Inferior parietal cortex (tissue), 1 donor: ENCODE measurements around the gene RADIL.

ENCODE experiments used
- DNase-seq: peaks from one replicate; pipeline ENCODE4 v3.0.0-alpha.2; 2016; ENCODE audit errors: extremely low spot score

RADIL gene

DNA sequence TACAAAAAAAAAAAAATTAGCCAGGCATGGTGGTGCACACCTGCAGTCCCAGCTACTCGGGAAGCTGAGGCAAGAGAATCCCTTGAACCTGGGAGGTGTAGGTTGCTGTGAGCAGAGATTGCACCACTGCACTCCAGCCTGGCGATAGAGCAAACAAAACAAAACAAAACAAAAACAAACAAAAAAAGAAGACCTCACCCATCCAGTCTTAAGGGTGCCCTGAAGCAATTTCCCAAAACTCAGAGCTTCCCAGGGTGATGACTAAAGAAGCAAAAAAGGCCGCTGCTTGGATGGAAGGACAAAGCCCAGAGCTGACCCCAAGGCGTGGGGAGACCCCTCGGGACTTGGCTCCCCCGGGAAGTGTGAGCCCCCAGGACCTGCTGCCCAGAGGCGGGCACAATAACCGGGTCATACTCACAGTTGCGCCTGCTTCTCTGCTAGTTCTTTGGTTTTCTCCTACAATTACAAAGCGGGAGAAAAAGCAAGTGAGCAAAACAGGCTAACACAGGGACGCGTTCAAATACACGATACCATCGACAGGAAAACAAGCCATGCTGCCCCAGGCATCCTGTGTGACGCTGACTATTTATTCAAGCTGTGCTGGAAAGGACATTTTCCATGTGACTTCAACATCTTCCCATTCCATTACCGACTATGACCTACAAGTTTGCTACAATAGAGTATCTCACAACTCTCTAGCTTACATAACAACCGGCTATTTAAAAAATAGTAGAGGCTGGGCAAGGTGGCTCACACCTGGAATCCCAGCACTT is 51.6 kb downstream of the RADIL start:
- no peak for DNase-seq

DNA sequence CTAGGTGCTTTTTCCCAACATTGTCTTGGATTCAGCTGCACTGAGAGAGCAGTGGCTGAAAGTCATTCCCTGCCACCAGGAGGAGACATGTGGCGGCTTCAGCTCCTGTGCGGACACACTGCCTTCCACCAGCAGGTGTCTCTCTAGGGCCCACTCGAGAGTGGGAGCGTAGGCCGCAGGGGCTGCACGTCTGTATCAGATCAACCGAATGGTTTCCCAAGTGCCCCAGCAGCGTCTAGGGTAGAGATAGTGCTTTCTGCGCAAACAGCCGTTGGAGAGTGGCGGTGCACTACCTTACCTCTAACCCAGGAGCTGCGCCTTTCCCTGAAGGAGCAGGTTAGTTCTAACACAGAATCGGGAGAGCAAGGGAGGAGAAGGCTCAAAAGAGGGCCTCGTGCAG is 53.3 kb downstream of the RADIL start:
- DNase-seq: peak; percentile 47

DNA sequence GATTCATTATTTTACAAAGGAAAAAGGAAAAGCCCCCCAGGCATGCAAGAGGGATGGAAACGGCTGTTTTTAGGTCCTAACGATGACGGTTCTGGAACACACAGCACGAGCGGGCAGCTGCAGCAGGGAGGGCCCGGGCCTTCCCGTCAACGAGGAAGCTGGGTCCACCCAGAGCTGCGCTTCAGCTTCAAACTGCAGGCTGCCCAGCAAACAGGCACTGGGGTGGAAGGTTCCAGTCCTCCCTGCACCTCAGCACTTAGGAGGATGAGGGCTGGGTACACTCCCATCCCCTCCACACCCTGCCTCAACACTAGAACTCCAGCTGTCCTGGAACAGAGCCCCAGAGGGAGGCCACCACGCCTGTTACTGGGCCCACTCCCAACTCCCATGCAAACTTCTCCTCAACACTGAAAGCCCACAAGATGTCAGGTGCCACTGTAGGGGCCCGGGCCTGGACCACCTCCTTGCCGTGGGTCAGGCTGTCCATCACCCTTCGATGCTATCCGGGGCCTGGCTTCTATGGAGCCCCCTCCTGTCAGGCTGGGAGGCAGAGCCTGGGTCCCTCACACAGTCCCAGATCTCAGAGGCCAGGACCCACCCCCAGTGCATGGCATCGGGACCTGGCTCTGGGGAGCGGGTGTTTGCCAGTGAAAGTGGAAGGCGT is 54.7 kb downstream of the RADIL start:
- no peak for DNase-seq

DNA sequence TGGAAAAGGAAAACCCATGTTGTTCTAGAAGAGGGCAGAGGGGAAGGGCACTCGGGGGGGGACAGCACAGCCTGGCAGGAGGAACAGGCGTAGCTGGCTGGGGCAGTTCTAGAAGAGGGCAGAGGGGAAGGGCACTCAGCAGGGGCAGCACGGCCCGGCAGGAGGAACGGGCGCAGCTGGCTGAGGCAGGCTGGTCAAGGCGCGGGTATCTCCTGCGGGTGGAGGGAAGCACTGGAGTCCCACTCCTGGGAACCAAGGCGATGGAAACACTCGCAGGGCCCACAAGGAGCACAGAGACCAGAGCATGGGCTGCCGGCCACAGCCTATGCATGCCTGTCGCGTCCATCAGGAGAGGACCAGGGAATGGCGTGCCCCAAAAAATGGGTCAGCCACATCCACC is 58.4 kb downstream of the RADIL start:
- no peak for DNase-seq

DNA sequence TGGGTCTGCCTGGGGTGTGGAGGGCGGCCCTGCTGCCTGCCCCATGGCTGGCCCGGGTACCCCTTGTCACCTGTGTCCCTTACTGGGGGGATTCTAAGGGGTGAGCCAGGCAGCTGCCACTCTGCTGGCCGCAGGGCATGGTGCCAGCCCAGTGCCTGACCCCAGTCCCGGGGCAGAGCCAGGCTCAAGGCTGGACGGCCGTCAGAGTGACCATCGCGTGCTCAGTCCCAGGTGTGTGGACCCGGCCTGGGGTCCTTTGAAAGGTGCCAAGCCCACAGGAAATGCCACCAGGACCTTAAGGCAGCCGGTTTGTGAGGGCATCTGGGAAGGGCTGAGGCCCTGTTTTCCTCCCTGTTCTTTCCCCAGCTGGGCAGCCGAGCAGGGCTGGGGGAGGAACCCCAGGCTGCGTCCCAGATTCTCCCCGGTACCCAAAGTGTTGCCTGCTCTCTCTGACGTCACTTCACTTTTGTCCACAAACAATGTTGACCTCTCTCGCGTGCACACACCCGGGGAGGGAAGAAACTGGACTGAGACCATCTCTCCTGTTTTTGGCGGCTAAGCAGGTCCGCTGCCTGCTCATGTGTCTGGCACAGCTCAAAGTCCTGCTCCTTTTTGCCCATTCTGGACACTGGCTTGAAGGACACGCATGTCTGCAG is 59.3 kb downstream of the RADIL start:
- no peak for DNase-seq

DNA sequence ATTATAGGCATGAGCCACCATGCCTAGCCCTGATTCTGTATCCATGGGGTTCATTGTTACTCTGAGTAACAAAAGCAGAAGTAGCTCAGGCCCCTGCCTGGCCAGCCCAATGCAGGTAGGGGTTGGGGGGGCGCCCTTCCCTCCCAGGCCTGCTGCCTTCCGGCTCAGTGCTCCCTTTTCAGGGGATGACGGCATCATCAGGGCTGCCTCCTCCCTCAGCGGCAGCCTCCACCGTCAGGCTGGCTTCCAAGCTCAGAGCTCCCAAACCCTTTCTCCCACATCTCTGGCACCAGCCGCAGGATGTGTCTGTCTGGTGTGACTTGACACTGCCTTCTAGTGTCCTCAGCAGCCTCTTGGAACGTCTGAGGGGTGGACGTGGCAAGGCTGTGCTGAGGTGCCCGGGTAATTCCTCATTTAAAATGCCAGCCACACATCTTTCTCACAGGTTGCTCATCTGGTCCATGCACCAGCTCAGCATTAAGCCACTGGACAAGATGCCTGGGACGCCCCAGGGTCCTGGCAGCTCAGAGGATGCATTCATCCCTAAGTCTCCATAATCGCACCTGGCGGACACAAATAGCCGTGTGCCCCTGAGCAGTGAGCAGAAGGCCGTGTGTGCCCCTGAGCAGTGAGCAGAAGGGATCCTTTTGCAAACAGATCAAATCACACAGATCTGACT is 59.9 kb downstream of the RADIL start:
- DNase-seq: no peak

DNA sequence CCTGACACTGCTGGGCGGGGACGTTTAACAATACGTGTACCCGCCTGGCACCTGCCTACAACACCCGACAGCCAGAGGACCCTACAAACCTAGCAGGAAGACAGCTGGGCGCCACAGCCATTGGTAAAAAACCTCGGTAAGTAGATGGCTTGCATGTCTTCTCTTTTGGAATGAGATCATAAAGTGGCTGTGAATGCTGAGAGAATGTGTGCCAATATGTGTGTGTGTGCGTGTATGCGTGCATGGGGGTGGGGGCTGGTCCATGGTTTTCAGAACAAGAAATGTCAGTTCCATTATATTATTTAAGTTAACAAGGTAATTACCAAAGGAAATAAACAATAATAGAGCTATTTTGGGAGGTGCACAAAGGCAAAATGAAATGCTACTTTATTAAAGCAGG is 60.8 kb downstream of the RADIL start:
- no peak for DNase-seq

DNA sequence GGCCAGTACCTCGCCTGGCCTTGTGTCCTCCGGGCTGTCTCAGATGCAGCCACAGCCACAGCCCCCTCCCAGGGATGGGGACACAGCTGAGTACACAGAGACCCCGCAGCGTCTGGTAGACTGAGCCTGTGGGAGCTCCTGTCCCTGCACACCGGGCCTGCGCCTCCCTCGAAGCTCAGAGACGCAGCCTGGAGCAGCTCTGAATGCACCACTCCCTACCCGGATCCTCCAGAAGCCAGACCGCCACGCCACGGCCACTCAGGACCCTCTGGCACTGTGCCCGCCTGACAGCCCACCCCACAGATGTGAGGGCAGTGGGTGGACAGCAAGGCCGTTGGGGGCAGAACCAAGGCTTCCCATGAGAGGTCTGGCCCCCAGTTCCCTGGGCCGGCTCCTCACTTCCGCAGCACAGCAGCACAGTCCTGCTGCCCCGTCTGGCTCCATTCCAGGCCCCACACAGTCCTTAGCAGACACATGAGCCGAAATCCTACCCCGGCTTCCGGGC is 62.5 kb downstream of the RADIL start:
- DNase-seq: no peak

DNA sequence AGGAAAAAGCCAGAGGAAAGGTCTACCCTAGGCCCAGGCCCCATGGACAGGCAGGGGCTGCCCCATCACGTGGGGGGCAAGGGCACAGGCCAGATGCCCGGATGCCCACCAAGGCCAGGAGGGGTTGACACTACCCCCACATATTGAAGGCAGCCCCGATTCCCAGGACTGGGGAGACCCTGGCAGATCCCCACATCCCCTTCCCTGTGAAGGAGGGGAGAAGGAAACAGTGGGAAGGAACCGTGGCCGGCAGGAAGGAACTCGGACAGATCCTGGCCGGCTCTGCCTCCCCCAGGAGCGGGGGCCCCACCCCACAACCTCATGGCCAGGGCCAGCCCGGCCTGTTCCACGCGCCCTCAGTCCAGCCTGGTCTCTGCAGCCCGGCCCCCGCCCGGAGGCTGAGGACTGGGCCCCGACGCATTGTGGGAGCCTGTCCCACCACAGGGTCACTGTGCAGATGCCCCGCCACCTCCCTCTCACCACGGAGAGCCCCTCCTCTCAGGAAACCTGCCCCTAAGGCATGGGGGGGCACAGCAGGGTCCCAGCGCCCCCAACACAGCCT is 63.0 kb downstream of the RADIL start:
- no peak for DNase-seq

DNA sequence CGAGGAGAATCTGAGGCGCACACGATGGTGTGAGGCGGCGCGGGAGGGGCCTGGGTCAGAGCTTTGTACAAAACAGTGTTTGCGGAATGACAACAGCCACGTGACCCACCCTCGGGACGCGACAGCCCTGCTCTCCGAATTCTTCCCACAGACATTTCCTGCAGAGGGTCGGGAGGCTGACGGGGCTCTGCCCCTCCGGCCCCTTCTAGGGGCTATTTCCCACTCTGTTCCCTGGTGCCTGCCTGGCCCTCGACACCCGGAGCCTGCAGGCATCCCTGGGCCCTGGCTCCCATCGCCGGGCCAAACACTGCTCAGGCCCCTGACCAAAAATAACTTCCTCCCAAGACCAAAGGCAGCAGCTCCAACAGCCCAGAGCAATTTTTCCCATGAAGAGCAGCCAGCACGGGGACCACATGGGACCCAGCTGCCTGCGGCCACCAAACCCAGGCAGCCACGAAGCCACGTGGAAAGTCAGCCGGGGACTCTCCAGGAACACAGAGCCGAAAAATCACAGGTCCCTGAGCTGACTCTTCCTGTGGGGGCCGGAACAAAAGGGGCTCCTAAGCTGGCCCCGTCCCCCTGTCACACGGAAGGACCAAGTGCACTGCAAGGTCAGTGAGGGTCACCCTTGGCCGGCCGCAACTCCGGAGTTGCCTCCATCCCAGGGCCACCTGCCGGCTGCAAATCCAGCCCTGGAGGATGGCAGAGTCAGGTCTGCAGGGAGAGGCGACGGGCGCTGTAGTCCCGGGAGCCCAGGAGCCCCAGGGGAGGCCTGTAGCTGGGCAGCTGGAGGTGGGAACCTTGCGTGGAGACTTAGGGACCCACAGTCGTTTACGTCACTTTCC is 63.7 kb downstream of the RADIL start:
- no peak for DNase-seq

DNA sequence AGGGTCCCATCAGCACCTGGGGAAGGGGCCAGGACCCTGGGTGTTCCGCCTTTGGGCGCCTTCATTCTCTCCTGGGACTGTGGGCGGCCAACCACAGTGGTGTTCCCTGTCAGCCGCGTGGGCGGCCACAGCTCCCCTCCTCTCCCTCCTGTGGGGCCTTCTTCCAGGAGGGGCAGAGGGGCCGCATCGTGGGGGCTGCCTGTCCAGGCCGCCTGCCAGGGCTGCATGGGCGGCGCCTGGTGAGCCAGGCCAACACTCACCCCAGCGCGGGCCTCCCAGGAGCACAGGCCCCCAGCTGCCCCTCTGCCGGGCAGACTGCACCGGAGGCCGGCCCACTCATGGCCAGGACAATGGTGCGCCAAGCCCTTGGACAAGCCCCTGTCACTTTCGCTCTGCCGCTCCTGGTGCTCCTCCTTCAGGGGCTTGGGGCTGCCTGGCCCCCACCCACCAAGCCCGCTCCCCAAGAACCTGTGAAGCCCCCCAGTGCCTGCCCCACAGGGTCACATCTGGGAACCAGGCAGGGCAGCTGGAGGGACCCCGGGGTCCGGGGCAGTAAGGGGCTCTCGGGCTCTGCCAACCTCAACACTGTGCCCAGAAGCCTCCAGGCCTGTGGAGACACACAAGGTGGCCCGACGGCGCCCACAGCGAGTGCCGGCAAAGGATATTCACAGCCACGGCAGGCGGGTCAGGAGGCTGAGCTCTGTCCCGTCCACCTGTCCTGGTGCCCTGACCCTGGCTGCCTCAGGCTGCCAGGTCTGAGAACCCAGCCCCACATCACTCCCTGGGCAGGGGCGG is 65.3 kb downstream of the RADIL start:
- DNase-seq: no peak

DNA sequence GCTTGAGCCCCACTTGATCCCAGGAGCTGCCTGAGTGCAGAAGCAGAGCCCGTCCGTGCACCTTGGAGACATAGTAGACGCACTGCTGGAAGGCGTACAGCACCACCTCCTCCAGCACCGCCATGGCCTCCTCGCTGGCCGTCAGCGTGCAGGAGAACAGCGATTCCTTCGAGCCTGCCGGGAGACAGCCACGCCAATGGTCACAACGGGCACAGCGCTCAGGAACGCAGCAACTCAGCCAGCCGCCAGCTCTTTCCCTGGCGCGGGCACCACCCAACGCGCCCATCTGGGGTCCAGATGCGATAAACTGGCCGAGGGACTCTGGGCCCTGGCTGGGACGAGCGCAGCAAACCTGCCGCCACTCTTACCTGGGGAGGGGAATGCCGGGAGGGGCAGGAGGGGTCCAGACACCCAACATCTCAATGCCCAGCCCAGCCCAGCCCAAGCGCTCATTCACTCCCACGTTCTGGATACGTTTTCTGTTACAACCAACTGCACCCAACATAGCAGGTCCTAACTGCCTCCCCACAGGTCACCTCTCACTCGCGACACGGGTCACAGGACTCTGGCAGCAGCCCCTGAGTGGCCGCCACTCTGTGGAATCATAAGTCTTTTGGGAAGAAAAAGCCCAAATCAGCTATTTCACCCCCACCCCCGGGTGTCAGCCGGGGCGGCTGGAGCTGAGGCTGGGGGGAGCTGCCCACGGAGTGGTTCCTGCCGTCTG is 66.2 kb downstream of the RADIL start:
- no peak for DNase-seq

DNA sequence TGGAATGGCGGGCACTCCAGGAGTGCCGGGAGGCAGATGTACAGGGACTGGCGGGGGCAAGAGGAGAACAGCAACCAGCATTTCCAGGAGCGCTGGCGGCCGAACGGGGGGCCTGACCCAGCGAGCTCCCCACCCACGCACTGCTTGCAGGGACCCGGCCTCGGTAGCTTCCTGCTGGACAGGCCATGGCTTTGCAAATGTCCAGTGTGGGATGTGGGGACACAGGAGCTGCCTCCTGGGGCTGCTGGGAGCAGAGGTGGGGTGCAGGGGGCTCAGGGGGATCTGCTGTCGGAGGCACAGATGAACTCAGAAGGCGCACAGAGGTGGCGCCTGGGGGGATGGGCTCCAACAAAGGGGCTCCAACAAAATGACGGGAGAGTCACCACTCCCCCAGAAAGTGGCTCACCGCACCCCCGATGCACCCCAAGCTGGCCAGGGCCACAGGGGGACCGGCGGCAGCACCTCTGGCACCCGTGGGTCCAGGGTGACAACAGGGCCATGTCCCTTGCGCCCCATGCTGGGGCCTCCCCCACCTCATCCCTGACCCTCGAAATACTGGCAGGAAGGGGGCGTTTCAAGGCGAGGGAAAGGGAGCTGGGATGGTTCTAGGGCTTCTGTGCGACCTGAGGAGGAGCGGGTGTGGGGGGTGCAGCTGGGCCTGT is 67.0 kb downstream of the RADIL start:
- no peak for DNase-seq

DNA sequence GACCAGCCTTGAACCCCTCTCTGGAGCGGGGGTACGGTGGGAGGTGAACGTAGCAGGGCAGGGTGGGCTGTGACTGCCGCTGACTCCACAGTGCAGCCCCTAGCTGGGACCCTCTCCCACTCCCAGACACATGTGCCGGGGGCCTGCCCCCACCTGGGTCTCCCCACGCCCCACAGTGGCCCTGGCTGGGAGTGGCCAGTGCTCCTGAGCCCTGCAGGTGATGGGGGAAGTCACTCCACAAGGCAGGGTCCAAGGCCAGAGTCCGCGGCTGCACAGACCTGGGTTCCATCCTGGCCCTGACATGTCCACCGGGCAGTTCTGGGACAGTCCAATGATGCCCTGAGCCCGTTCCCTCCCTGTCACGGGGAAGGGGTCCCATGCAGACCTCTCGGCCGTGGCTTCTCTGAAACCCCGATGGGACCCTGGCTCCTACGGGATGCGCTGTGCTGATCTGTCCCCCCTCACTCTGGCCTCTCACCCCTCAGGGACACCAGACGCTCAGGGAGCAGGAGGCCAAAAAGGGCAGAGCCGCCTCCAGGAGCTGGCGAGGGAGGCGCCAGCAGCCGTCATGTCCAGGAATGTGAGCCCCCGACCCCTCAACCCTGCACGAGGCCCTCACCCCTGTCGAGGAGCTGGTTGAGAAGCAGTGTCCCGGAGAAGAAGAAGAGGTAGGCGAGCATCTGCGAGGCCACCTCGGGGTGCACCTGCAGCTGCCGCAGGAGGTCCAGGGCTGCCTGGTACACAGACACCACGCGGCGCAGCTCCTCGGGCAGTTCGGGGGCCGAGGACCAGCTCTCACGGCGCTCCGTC is 67.7 kb downstream of the RADIL start:
- no peak for DNase-seq

DNA sequence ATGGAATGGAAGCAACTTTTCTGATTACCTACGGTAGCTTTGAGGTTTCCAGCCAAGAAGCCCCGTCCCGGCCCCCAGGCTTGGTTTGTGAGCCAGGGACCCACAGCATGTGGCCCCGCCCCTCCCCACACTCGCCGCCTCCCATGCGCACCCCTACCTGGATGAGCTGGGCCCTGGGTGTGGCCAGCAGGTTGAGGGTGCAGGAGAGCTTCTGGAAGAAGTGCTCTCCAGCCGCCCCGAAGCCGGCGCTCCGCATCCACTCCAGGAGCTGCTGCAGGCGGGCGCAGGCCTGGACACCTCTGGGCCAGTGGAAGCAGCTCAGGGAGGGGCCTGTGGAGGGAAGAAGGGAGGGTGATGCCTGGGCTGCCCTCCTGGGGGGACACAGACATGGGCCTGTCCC is 68.4 kb downstream of the RADIL start:
- no peak for DNase-seq

DNA sequence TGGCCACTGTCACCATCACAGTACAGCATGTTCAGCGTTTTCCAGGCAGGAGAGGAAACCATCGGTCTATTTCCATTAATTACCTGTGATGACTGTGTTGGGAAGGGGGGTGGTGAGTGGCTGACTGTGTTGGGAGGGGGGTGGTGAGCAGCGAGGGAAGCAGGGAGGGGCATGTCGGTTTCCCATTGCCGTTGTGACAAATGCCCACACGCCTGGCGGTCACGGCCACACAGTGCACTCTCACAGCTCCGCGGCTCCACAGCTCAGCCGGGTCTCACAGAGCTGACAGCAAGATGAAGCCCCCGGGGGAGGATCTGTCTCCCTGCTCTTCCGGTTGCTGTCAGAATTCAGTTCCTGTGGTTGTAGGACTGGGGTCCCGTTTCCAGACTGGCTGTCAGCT is 69.1 kb downstream of the RADIL start:
- DNase-seq: no peak

DNA sequence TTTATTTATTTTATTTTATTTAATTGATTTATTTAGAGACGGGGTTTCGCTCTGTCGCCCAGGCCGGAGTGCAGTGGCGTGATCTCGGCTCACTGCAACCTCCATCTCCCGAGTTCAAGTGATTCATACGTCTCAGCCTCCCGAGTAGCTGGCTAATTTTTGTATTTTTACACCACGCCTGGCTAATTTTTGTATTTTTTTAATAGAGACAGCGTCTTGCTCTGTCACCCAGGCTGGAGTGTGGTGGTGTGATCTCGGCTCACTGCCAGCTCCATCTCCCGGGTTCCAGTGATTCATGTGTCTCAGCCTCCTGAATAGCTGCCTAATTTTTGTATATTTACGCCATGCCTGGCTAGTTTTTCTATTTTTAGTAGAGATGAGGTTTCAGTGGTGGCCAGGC is 73.8 kb downstream of the RADIL start:
- no peak for DNase-seq

DNA sequence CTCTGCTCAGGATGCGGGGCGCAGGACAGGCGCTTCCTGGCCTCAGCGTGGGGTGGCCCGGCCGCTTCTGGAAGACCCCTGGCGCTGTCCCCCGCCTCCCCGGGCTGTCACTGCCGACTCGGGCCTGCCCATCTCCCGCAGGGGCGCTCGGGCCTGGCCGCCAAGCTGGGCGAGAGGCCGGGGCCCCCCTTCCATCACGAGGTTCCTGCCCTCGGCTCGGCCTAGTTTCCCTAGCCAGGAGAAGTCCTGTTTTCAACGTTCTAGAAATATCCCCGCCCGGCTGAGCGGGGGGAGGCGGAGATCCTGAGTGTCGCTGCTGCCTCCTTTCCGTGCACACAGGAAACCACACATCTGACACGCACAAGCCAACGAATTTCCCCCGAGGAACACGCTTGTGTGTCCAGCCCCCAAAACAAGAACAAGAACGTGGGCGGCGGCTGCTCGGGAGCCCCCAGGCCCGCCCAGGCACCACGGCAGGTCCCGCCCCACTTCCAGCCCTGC is 74.4 kb downstream of the RADIL start:
- no peak for DNase-seq
